ENCODE measurements around the gene CCDC190.
"Not testable (repeated sequence)": the region's sequence is repeated elsewhere in the genome, so short reads cannot be mapped to it uniquely, and the experiment has no call there.

The CCDC190 gene

DNA sequence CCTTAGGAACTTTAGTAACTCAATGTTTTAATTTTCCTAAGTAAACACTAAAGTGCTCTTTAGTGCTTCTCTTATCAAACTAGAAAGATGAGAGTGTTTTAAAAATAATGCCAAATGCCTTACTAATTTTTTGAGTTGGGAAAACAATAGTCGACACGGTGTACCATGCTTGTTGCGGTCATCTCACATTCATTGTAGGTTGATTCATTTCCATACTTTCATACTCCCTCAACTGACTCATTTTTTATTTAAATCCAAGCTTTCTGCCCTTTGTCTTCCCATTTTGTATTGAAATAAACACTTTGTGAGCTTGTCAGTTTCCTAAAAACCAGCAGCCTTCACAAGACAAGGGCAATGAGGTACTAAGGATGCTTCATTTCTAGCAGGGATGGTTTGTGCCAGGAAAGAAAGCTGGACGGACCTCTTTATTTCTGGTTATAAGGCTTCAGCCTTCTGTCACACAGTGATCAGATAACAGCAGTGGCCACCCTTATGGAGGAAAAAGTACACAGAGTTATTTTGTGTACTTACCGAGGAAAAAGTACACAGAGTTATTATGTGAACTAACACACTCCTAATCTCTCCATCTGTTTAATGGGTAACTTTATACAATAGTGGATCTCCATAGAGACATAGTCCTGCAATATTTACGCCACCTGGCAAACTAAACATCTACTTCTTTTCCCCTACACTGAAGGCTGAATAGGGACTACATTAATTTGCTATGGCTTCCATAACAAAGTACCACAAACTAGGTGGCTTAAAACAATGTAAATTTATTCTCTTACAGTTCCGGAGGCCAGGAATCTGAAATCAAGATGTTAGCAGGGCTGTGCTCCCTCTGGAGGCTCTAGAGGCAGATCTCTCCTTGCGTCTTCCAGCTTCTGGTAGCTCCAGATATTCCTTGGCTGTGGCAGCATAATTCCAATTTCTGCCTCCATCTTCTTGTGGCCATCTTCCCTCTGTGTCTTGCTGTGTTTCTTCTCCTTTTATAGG lies 13.0 kb upstream of the CCDC190 start:
- Histone ChIP-seq H3K9me3 (ENCODE audit: control insufficient read depth, low read length) (no peaks in the 10 kb centered on the region), H3K27ac (no peak overlapping the region), H3K36me3 (ENCODE audit: control insufficient read depth, insufficient read depth, low read length) (no peaks in the 10 kb centered on the region), H3K79me2 (no peaks in the 10 kb centered on the region), H3K9ac (no peak overlapping the region), H2AFZ (peak overlapping the region; percentile 11), H3K4me3 (ENCODE audit: low read depth, low read length) (no peak overlapping the region), H3K4me2 (ENCODE audit: low read length) (no peak overlapping the region), H3K4me1 (no peaks in the 10 kb centered on the region), H3K27me3 (ENCODE audit: control insufficient read depth, insufficient read depth, low read length) (no peaks in the 10 kb centered on the region)
- TF ChIP-seq, protein P1, sequence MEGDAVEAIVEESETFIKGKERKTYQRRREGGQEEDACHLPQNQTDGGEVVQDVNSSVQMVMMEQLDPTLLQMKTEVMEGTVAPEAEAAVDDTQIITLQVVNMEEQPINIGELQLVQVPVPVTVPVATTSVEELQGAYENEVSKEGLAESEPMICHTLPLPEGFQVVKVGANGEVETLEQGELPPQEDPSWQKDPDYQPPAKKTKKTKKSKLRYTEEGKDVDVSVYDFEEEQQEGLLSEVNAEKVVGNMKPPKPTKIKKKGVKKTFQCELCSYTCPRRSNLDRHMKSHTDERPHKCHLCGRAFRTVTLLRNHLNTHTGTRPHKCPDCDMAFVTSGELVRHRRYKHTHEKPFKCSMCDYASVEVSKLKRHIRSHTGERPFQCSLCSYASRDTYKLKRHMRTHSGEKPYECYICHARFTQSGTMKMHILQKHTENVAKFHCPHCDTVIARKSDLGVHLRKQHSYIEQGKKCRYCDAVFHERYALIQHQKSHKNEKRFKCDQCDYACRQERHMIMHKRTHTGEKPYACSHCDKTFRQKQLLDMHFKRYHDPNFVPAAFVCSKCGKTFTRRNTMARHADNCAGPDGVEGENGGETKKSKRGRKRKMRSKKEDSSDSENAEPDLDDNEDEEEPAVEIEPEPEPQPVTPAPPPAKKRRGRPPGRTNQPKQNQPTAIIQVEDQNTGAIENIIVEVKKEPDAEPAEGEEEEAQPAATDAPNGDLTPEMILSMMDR (IDR thresholded peaks at IDR 0.05) = no peak

DNA sequence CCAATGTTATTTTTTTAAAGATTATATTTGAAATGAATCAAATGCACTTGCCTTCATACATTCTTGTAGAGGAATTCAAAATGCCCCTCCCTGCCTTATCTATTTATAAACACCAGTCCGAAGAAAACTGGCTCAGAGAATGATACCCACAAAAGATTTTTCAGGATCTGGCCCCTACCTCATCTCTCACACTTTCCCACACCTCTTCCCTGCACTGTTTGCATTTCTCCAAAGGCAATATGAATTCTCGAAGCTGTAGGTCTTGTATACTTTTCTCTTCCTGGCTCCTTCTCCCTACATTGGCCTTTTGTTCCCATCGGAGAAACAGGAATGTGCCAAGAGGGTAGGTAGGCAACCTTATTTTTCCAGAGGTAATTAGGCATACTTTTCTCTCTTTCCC lies 12.0 kb upstream of the CCDC190 start:
- Histone ChIP-seq H2AFZ (no peak overlapping the region), H3K4me2 (ENCODE audit: low read length) (no peak overlapping the region), H3K4me1 (no peaks in the 10 kb centered on the region), H3K79me2 (no peaks in the 10 kb centered on the region), H3K4me3 (ENCODE audit: low read depth, low read length) (no peak overlapping the region), H3K9ac (no peak overlapping the region), H3K27me3 (ENCODE audit: control insufficient read depth, insufficient read depth, low read length) (no peaks in the 10 kb centered on the region), H3K27ac (no peak overlapping the region), H3K36me3 (ENCODE audit: control insufficient read depth, insufficient read depth, low read length) (no peaks in the 10 kb centered on the region), H3K9me3 (ENCODE audit: control insufficient read depth, low read length) (no peaks in the 10 kb centered on the region)
- TF ChIP-seq, protein P1 (IDR thresholded peaks at IDR 0.05) = no peak

DNA sequence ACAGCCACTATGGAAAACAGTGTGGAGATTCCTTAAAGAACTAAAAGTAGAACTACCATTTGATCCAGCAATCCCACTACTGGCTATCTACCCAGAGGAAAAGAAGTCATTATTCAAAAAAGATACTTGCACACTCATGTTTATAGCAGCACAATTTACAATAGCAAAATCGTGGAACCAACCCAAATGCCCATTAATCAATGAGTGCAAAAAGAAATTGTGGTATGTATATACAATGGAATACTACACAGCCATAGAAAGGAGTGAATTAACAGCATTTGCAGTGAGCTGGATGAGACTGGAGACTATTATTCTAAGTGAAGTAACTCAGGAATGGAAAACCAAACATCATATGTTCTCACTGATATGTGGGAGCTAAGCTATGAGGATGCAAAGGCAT lies 10.4 kb upstream of the CCDC190 start:
- H3K27ac ChIP-seq; H3K4me3 ChIP-seq (ENCODE audit: low read depth, low read length); H3K9me3 ChIP-seq (ENCODE audit: control insufficient read depth, low read length); H3K4me2 ChIP-seq (ENCODE audit: low read length); H3K4me1 ChIP-seq; H2AFZ ChIP-seq; H3K27me3 ChIP-seq (ENCODE audit: control insufficient read depth, insufficient read depth, low read length); H3K9ac ChIP-seq; H3K36me3 ChIP-seq (ENCODE audit: control insufficient read depth, insufficient read depth, low read length); H3K79me2 ChIP-seq: not testable (repeated sequence)

DNA sequence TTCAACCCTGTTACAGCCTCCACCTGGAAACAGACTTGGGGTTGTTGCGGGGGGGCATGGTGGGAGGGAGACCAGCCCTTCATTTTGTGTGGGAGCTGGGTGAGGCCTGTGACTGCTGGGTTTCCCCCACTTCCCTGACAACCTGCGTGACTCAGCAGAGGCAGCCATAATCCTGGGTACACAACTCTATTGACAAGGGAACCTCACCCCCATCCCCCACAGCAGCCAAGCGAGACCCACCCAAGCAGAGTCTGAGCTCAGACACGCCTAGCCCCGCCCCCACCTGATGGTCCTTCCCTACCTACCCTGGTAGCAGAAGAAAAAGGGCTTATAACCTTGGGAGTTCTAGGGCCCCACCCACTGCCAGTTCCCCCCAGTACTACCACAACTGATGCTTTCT lies 8.0 kb upstream of the CCDC190 start:
- H3K27ac ChIP-seq = no peak overlapping the region
- H3K27me3 ChIP-seq (ENCODE audit: control insufficient read depth, insufficient read depth, low read length) = no peaks in the 10 kb centered on the region
- H3K9me3 ChIP-seq (ENCODE audit: control insufficient read depth, low read length) = no peaks in the 10 kb centered on the region
- TF ChIP-seq, protein P1 (IDR thresholded peaks at IDR 0.05) = no peak
- no peak overlapping the region for H2AFZ ChIP-seq
- no peak overlapping the region for H3K9ac ChIP-seq
- no peaks in the 10 kb centered on the region for H3K79me2 ChIP-seq
- H3K36me3 ChIP-seq (ENCODE audit: control insufficient read depth, insufficient read depth, low read length) = no peaks in the 10 kb centered on the region
- no peak overlapping the region for H3K4me2 ChIP-seq (ENCODE audit: low read length)
- no peak overlapping the region for H3K4me3 ChIP-seq (ENCODE audit: low read depth, low read length)
- no peaks in the 10 kb centered on the region for H3K4me1 ChIP-seq

DNA sequence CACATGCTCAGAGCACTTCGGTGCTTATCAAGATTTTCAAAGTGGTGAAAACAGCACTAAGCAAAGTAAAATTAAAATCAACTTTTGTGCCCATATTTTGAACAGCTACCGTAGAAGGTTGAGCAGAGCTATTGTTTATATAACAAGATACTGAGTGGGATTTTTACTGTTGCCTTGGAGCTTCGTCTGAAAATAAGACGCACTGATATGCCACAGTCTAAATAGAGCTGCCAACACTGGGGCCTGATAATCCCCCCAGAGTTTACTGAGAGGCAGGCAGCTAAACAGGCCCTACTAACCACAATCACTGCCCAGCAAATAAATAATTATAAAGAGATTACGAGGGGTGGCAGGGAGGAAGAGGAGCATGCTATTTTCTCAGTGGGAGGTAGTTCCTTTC lies 650 bp upstream of the CCDC190 start:
- Histone ChIP-seq H3K9me3 (ENCODE audit: control insufficient read depth, low read length) (no peaks in the 10 kb centered on the region), H3K4me3 (ENCODE audit: low read depth, low read length) (no peak overlapping the region), H3K4me1 (peaks cover 3% of the 10 kb centered on the region), H3K9ac (no peak overlapping the region), H3K4me2 (ENCODE audit: low read length) (no peak overlapping the region), H3K27me3 (ENCODE audit: control insufficient read depth, insufficient read depth, low read length) (no peaks in the 10 kb centered on the region), H3K27ac (no peak overlapping the region), H3K36me3 (ENCODE audit: control insufficient read depth, insufficient read depth, low read length) (no peaks in the 10 kb centered on the region), H3K79me2 (no peaks in the 10 kb centered on the region), H2AFZ (peak overlapping the region; percentile 56)
- TF ChIP-seq, protein P1 (IDR thresholded peaks at IDR 0.05) = no peak

Measured in parathyroid adenoma (tissue), 2 donors.